HG02763 (cell line): ENCODE data around the gene CYP27B1.
"Not testable (repeated sequence)": the region's sequence is repeated elsewhere in the genome, so short reads cannot be mapped to it uniquely, and the experiment has no call there.

ENCODE experiments used
- ATAC-seq: cut with Tn5 transposase; IDR thresholded peaks from one replicate; pipeline ENCODE4 v1.9.1; 2021; ENCODE audit warnings: mild to moderate bottlenecking, moderate library complexity; ENCODE audit not compliant: unreplicated experiment

CYP27B1 gene

DNA sequence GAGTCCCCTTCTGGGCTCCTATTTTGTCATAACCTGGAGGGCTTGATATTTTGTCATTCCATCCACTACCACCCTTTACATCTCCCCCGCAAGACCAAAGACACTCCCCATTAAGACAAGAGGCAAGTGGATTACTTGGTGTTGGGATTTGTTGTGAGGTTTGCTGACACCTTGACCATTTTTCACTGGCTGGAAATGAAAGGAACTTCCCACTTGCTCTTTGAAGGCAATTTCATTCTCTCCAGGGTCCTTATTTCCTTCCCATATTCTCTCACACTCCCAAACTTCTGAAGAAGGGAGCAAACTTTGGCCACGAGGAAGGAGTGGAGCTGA, 43.3 kb downstream of the CYP27B1 start:
- ATAC-seq = no peak

DNA sequence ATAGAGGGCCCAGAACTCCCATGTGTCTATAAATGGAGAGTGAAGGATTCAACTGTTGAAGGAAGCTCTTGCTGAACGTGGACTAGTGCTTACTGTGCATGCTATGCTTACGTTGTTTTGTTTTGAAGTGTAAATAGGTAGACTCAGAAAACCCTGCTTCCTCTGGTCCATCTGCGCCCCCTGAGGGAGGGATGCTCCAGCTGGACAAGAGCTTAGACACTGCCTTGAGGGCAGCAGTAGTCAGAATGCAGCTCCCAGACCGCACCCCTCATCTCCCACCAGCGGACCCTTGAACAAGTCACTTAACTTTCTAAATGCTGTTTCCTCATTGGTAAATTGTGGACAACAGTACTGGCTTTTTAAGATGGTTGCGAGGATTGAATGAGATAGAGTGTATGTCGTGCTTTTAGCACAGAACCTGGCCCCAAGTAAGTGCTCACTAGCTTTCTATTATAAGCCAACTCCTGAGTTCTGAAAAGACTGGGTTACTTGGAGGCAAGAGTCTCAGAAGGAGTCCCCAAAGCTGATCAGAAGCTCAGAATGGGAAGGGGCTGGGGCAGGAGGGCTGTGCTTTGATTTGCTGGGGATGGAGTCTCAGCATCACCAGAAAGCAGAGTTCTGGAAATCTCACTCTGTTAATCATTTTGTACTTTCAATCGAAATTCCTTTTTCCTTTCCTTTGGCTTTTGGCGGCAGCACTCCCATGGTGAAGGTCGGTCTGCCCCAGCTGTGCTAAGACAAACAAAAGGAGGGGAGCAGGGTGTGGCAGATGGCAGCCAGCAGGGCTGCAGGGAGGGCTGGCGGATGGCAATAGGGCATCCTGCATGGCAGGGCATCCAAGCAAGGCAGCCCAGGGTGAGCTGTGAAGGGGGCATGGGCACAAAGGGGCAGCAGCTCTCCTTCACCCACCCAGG, 43.9 kb downstream of the CYP27B1 start:
- ATAC-seq = no peak

DNA sequence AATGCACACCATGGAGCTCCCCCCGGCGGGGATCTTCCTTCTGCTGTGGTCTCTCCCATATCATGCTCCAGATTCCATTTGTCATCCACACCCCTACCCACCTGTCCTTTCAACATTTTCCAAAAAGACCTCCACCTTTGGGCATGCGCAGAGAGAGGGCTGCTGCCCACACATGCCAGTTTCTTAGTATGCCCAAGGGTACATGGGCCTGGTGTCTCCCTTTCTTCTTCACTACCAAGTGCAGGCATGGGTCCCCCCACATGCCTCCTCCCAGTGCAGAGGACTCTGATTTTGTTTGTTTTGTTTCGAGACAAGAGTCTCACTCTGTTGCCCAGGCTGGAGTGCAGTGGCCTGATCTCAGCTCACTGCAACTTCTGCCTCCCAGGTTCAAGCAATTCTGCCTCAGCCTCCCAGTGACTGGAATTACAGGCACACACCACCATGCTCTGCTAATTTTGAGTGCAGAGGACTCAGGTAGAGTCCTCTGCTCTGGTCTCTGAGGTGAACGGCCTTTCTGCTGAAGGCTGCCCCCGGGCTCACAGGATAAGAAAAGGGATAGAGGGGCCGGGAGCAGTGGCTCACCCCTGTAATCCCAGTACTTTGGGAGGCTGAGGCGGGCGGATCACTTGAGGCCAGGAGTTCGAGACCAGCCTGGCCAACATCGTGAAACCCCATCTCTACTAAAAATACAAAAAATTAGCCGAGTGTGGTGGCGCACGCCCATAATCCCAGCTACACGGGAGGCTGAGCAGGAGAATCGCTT, 44.9 kb downstream of the CYP27B1 start:
- ATAC-seq = not testable (repeated sequence)

DNA sequence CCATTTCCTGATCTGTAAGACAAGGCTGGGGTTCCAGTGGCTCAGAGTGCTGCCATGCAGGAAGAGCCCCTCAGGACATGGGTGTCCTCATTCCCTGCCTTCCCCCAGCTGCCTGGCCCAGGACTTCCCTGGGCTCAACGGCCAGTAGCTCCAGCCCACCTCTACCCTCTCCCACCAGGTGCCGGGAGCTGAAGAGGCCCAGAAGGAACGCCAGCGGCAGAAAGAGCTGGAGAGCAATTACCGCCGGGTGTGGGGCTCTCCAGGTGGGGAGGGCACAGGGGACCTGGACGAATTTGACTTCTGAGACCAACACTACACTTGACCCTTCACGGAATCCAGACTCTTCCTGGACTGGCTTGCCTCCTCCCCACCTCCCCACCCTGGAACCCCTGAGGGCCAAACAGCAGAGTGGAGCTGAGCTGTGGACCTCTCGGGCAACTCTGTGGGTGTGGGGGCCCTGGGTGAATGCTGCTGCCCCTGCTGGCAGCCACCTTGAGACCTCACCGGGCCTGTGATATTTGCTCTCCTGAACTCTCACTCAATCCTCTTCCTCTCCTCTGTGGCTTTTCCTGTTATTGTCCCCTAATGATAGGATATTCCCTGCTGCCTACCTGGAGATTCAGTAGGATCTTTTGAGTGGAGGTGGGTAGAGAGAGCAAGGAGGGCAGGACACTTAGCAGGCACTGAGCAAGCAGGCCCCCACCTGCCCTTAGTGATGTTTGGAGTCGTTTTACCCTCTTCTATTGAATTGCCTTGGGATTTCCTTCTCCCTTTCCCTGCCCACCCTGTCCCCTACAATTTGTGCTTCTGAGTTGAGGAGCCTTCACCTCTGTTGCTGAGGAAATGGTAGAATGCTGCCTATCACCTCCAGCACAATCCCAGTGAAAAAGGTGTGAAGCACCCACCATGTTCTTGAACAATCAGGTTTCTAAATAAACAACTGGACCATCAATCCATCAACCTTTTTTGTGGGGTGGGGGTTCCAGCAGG, 46.0 kb downstream of the CYP27B1 start:
- no peak for ATAC-seq

DNA sequence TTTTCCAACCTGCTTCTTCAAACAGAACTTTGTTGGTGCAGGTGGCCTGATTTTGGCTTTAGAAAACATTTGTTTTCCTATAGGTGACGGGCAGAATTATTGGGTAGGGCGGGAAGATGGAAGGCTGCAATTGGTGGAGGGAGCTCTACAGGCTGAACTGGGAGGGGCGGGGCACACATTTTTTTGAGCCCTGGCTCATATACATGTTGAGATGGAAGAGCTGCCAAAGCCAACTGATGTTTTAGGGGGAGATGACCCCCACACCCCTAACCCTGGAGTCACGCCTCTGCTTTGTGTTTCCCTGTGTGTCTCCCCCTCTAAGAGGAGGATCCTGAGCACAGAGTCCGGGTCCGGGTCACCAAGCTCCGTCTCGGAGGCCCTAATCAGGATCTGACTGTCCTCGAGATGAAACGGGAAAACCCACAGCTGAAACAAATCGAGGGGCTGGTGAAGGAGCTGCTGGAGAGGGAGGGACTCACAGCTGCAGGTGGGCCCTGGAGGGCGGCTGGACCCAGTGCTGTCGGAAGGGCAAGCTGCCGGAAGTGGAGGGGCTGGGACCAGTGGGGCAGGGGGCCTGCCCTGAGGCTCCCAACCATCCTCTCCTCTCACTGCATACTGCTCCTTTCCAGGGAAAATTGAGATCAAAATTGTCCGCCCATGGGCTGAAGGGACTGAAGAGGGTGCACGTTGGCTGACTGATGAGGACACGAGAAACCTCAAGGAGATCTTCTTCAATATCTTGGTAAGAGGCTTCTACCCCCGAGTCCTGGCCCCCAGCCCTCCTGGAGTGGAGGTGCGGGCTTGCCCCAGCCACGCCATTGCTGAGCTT, 46.9 kb downstream of the CYP27B1 start:
- ATAC-seq = no peak

DNA sequence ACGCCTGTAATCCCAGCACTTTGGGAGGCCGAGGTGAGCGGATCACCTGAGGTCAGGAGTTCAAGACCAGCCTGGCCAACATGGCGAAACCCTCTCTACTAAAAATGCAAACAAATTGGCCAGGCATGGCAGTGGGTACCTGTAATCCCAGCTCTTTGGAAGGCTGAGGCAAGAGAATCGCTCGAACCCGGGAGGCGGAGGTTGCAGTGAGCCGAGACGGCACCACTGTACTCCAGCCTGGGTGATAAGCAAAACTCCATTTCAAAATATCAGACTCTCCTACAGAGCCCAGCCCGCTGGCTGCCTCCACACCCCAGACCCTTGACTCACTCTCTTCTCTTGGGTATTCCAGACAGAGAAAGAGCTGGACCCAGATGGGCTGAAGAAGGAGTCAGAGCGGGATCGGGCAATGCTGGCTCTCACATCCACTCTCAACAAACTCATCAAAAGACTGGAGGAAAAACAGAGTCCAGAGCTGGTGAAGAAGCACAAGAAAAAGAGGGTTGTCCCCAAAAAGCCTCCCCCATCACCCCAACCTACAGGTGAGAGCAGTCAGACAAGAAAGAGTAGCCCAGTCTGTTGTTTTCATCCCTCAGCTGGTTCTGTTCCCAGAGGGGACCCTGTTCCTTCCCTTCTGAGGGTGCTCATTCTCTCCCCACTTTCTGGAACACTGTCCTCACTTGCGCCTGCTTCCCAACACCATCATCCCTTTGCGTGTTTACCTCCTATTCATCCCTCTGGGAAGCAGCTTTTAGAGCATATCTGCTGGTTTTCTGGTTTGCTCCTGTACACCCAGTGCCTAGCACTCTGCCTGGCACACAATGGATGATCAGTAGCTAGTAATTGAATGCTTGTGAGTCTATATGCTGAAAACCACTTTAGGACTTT, 48.0 kb downstream of the CYP27B1 start:
- ATAC-seq = no peak

DNA sequence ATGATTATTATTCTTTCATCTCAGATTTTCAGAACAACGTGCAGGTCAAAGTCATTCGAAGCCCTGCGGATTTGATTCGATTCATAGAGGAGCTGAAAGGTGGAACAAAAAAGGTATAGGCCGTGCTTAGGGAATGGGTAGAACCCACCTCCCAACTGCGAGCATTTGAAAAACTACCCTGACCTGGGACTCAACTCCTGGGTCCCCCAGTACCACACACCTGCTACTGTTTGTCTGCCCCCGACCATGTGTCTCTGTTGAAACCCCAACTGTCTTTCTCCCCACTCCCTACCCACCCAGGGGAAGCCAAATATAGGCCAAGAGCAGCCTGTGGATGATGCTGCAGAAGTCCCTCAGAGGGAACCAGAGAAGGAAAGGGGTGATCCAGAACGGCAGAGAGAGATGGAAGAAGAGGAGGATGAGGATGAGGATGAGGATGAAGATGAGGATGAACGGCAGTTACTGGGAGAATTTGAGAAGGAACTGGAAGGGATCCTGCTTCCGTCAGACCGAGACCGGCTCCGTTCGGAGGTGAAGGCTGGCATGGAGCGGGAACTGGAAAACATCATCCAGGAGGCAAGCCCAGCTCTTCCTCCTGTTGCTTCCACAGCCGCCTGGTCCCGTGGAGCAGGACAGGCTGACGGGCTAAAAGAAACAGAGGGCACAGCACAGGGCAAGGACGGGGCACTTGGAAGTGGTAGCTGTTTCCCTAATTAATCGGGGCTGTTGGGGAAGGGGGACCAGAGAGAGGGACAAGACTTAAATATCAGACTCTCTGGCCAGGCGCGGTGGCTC, 48.8 kb downstream of the CYP27B1 start:
- no peak for ATAC-seq

DNA sequence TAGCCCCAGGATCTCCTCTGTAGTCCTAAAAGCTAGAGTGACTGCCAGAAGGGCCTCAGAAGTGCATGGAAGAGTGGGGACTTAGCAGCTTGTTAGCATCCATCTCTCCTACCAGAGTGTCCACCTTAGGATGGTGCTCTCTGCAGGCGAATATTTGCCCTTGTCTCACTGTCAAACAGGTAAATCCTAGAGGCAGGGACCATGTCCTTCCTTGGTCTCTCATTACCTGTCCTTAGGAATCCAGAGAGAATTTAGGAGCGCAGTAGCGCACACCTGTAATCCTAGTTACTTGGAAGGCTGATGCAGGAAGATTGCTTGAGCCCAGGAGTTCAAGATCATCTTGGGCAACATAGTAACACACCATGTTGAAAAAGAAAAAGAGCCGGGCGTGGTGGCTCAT, 49.7 kb downstream of the CYP27B1 start:
- no peak for ATAC-seq

DNA sequence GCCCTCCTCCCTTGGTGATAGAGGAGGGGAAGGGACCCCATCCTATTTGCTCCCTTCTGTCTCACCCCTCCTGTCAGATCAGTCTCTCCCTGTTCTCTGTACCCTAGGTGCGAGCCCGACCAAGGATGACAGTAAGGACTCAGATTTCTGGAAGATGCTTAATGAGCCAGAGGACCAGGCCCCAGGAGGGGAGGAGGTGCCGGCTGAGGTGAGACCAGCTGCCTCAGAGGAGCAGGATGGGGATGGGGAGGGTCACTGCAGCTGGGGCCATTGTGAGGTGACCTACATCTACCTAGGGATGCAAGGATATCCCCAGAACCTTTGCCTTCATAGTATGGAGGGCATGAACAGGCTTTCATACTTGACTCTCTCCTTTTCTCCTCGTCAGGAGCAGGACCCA, 50.6 kb downstream of the CYP27B1 start:
- no peak for ATAC-seq

DNA sequence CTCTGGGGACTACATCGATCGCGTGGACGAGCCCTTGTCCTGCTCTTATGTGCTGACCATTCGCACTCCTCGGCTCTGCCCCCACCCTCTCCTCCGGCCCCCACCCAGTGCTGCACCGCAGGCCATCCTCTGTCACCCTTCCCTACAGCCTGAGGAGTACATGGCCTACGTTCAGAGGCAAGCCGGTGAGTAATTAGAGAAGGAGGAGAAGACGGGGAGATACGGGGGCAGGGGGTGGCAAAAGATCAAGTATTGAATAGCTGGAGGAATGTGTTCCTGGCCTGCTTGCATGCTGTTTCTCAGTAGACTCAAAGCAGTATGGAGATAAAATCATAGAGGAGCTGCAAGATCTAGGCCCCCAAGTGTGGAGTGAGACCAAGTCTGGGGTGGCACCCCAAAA, 51.1 kb downstream of the CYP27B1 start:
- ATAC-seq = no peak

DNA sequence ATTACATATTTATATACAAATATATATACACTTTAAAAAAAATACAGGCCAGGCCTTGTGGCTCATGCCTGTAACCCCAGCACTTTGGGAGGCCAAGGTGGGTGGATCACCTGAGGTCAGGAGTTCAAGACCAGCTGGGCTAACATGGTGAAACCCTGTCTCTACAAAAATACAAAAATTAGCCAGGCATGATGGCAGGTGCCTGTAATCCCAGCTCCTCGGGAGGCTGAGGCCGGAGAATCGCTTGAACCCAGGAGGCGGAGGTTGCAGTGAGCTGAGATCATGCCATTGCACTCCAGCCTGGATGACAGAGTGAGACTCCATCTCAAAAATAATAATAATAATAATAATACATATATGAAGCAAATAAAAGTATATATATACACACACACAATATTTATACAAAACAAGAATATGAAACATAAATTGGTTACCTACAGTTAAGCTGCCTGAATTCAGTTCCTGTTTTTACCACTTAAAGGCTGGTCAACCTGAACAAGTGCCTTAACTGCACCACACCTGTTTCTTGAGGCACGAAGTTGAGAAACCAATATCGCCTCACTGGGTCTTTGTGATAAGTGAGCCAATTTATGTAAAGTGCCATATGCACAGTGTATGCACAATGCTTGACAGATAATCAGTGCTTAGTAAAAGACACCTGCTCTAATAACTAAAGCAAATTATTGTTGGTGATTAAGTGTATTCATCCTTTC, 51.7 kb downstream of the CYP27B1 start:
- not testable (repeated sequence) for ATAC-seq

DNA sequence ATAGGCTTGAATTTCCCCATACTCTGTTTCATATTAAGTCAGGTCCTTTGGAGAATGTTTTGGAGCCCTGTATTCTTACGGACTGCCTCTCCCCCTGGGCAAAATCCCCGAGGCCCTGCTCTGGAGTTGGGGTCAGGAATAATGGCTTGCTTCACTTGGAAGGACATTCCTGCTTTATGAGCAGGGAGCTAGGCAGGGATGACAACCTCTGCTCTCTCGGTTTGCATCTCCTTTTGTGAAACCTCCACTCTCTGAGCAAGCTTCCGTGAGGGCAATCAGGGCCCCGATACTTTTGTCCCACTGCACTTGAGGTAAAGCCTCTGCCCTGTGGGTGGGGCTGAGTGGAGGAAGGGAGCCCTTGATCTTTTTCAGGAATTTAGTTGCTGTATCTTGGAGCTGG, 53.7 kb downstream of the CYP27B1 start:
- no peak for ATAC-seq

DNA sequence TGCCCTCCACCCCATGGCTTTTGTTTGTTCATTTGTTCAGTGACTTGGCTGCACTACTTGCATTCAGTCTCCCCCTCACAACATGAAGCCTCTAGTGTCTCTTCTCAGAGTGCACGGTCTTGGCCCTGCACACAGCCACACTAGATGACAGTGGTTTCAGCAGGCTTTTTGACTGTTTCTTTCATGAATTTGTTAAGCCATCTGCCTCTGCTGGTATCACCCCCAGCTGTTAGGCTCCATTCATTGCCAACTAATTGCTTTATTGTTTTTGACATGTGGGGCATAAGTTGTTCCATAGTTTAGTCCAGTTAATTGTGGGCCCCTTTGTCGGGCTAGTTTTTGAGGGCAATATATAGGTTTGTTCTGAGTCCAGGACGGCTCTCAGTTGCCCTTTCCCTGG, 54.2 kb downstream of the CYP27B1 start:
- ATAC-seq = no peak
